Mesodermal cell (in vitro differentiated cells): Measurements from ENCODE around the gene APP.
"Not testable (repeated sequence)": the region's sequence is repeated elsewhere in the genome, so short reads cannot be mapped to it uniquely, and the experiment has no call there.

ENCODE experiments used
- H3K27ac ChIP-seq: 2 replicates; pipeline ENCODE4 v1.7.0; 2013; ENCODE audit warnings: mild to moderate bottlenecking, low read depth, low read length, moderate library complexity; ENCODE audit not compliant: severe bottlenecking
- H3K36me3 ChIP-seq: 2 replicates; pipeline ENCODE4 v1.7.1; 2013; ENCODE audit warnings: mild to moderate bottlenecking, low read length, moderate library complexity; ENCODE audit not compliant: control insufficient read depth, insufficient read depth
- H3K4me1 ChIP-seq: one replicate; pipeline ENCODE4 v1.7.1; 2013; ENCODE audit warnings: mild to moderate bottlenecking, low read length; ENCODE audit not compliant: insufficient read depth, control insufficient read depth, poor library complexity, severe bottlenecking
- H3K4me3 ChIP-seq: 2 replicates; pipeline ENCODE4 v1.7.0; 2013; ENCODE audit warnings: low read length, control low read depth, mild to moderate bottlenecking; ENCODE audit not compliant: insufficient read depth, poor library complexity, severe bottlenecking; ENCODE audit errors: extremely low read depth
- H3K9me3 ChIP-seq: 2 replicates; pipeline ENCODE4 v1.7.1; 2013; ENCODE audit warnings: mild to moderate bottlenecking, low read length, moderate library complexity; ENCODE audit not compliant: control insufficient read depth
- WGBS, 2 experiments: methylation state at CpG; one replicate each; pipeline ENCODE4 v1.1.5; 2013; ENCODE audit warnings: missing lambda C conversion rate in 2 of 2; ENCODE audit not compliant: insufficient coverage in 2 of 2; 5-methylcytosine and 5-hydroxymethylcytosine counted together

APP gene

GRCh38 chr21:26022598-26023337, 147.8 kb downstream of the APP start:
- H3K4me3 ChIP-seq, H3K27ac ChIP-seq, H3K4me1 ChIP-seq, H3K9me3 ChIP-seq: not testable (repeated sequence)
- WGBS, 2 experiments, result 93 to 95% methylated on average over 6 of the region's 6 CpGs
- peaks cover 46% of the 10 kb centered on the region for H3K36me3 ChIP-seq

- no peak overlapping the region for H3K27ac ChIP-seq
- no CpG with 5 or more reads among the region's 1 CpG for WGBS, 2 experiments
- H3K4me3 ChIP-seq, result no peak overlapping the region
- H3K36me3 ChIP-seq, result peaks cover 35% of the 10 kb centered on the region
- H3K4me1 ChIP-seq, result peaks cover 7% of the 10 kb centered on the region
- H3K9me3 ChIP-seq, result no peaks in the 10 kb centered on the region
Observed at GRCh38 chr21:26020510-26020909, 150.1 kb downstream of the APP start.

GRCh38 chr21:26020081-26020480, 150.5 kb downstream of the APP start:
- H3K4me1 ChIP-seq, result peaks cover 7% of the 10 kb centered on the region
- H3K9me3 ChIP-seq, result no peaks in the 10 kb centered on the region
- no CpG with 5 or more reads among the region's 4 CpGs for WGBS, 2 experiments
- H3K36me3 ChIP-seq, result peaks cover 32% of the 10 kb centered on the region
- H3K27ac ChIP-seq, result no peak overlapping the region
- no peak overlapping the region for H3K4me3 ChIP-seq

GRCh38 chr21:26019236-26019635, 151.3 kb downstream of the APP start:
- Histone ChIP-seq H3K36me3 (peaks cover 35% of the 10 kb centered on the region), H3K4me1 (peaks cover 3% of the 10 kb centered on the region), H3K9me3 (no peaks in the 10 kb centered on the region), H3K27ac (no peak overlapping the region), H3K4me3 (no peak overlapping the region)
- 89 to 100% methylated on average over 1 of the region's 1 CpG for WGBS, 2 experiments

- Histone ChIP-seq H3K36me3 (peaks cover 24% of the 10 kb centered on the region), H3K27ac (no peak overlapping the region), H3K4me1 (no peaks in the 10 kb centered on the region), H3K4me3 (no peak overlapping the region), H3K9me3 (no peaks in the 10 kb centered on the region)
- WGBS, 2 experiments, result 56 to 69% methylated on average over 2 to 3 of the region's 4 CpGs
Observed at GRCh38 chr21:26013970-26014369, 156.6 kb downstream of the APP start.

GRCh38 chr21:26012482-26012881, 158.1 kb downstream of the APP start:
- not testable (repeated sequence) for H3K4me1 ChIP-seq, H3K9me3 ChIP-seq, H3K27ac ChIP-seq, H3K4me3 ChIP-seq
- H3K36me3 ChIP-seq, result peaks cover 24% of the 10 kb centered on the region
- WGBS, 2 experiments, result 88 to 89% methylated on average over 2 to 3 of the region's 4 CpGs

GRCh38 chr21:26011292-26011940, 159.2 kb downstream of the APP start:
- Histone ChIP-seq H3K9me3 (no peaks in the 10 kb centered on the region), H3K4me1 (no peaks in the 10 kb centered on the region), H3K27ac (no peak overlapping the region), H3K36me3 (peaks cover 24% of the 10 kb centered on the region), H3K4me3 (no peak overlapping the region)
- 82 to 90% methylated on average over 5 of the region's 6 CpGs for WGBS, 2 experiments

- Histone ChIP-seq H3K4me3 (no peak overlapping the region), H3K4me1 (no peaks in the 10 kb centered on the region), H3K27ac (peak overlapping the region; percentile 47), H3K9me3 (no peaks in the 10 kb centered on the region), H3K36me3 (peaks cover 33% of the 10 kb centered on the region)
- 95 to 96% methylated on average over 5 of the region's 8 CpGs for WGBS, 2 experiments
Observed at GRCh38 chr21:26007951-26008498, 162.5 kb downstream of the APP start.

- Histone ChIP-seq H3K27ac (no peak overlapping the region), H3K4me1 (no peaks in the 10 kb centered on the region), H3K4me3 (no peak overlapping the region), H3K9me3 (no peaks in the 10 kb centered on the region), H3K36me3 (peaks cover 41% of the 10 kb centered on the region)
- 100% methylated on average over 1 of the region's 1 CpG; no CpG with 5 or more reads in 1 of the 2 experiments for WGBS, 2 experiments
Observed at GRCh38 chr21:26005464-26005863, 165.1 kb downstream of the APP start.

- Histone ChIP-seq H3K4me1 (peaks cover 5% of the 10 kb centered on the region), H3K36me3 (peaks cover 52% of the 10 kb centered on the region), H3K9me3 (no peaks in the 10 kb centered on the region), H3K4me3 (no peak overlapping the region), H3K27ac (no peak overlapping the region)
- WGBS, 2 experiments, result 100% methylated on average over 1 to 2 of the region's 4 CpGs
Observed at GRCh38 chr21:26003404-26003803, 167.2 kb downstream of the APP start.

- Histone ChIP-seq H3K27ac (no peak overlapping the region), H3K4me1 (peaks cover 9% of the 10 kb centered on the region), H3K4me3 (no peak overlapping the region), H3K9me3 (no peaks in the 10 kb centered on the region), H3K36me3 (peaks cover 73% of the 10 kb centered on the region)
- WGBS, 2 experiments, result 87 to 100% methylated on average over 2 to 3 of the region's 5 CpGs
Observed at GRCh38 chr21:26001356-26001755, 169.2 kb downstream of the APP start.
